ENCODE measurements around the gene EHMT1. TPM values are rescaled to one million over a fixed set of nuclear protein-coding genes. Genes with fewer than 3 reads are reported as not detected.

The EHMT1 gene
- total RNA-seq, 1 experiment from 2014 or later, result 38.4 TPM

- DNase-seq (ENCODE audit: low read depth), result peak; percentile 58
Observed at GRCh38 chr9:137672907-137673791, 54.3 kb downstream of the EHMT1 start.

GRCh38 chr9:137673886-137674285 lies 55.1 kb downstream of the EHMT1 start:
- no peak for DNase-seq (ENCODE audit: low read depth)

GRCh38 chr9:137674307-137674975 lies 55.6 kb downstream of the EHMT1 start:
- no peak for DNase-seq (ENCODE audit: low read depth)

DNA sequence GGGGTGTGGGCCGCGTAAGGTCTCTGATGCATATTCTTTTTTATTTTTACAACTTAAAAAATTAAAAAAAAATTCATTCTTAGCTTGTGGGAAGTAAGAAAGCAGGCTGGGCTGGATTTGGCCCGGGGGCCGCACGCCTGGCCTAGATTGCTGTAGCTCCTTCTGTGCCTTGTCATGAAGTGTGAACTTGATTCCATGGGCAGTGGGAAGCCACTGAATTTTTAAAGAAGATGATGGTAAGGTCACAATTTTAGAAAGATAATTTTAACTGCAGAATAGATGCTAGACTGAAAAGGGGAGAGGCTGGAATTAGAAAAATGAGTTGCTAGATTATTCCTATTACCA lies 56.1 kb downstream of the EHMT1 start:
- DNase-seq (ENCODE audit: low read depth), result no peak

DNA sequence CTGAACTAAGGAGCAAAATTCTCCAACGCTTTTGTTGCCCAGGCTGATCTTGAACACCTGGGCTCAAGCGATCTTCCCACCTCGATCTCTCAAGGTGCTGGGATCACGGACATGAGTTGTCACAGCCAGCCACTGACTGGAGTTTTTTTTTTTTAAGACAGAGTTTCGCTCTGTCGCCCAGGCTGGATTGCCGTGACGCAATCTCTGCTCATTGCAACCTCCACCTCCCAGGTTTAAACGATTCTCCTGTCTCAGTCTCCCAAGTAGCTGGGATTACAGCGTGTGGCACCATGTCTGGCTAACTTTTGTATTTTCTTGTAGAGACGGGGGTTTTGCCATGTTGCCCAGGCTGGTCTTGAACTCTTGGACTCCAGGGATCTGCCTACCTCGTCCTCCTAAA lies 58.2 kb downstream of the EHMT1 start:
- DNase-seq (ENCODE audit: low read depth), result no peak

DNA sequence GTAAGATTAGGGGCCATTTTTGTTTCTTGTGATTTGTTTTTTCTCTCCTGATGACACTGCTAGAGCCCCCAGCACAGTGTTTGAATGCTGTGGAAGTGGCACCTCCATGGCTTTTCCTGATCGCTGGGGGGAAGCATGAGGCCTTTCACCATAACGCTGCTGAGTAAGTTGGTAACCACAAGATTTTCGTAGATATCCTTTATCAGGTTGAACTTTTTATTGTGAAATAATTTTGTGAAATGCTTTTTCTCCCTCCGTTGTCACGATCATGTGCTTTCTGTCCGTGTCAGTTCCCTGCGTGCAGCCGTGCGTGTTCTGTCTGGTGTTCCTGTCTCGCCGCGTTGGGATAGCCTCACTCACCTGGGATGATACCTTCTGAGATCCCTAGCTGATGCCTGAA lies 59.4 kb downstream of the EHMT1 start:
- DNase-seq (ENCODE audit: low read depth), result no peak

DNA sequence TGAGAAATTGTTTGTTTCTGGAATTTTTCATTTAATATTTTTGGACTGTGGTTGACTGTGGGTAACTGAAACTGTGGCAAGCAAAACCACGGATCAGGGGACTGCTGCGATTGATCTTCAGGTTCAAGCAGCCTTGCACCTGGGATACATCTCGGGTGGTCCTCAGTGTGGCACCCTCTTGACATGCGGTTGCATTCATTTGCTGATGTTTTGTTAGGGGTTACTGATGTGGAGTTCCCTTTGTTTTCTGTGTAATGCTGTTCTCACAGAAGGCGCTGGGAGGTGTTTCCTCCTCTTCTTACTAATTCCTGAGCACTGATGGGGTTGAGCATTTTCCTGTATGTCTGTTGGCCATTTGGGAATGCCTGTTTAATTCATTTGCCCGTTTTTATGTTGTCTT lies 60.4 kb downstream of the EHMT1 start:
- no peak for DNase-seq (ENCODE audit: low read depth)

DNA sequence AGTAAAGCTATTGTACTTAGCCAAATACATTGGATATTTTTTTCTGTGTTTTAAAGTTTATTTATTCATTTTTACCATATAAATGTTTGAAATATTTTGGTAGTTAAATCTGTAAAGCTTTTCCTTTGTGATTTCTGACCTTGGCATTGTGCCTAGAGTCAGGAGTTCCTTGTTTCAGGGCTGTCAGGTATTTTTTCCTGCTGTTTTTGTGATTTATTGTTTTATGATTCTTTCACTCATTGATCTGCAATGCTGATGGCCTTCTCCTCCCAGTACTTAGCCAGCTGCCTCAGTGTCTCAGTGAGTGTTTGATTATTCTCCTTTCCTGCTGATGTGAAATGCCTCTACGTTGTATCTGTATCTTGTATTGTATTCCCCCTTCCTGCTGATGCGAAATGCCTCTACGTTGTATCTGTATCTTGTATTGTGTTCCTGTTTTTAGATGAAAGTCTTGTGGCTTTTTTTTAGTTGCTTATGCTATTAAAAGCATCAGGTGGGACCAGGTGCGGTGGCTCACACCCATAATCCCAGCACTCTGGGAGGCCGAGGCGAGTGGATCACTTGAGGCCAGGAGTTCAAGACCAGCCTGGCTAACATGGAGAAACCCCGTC lies 61.0 kb downstream of the EHMT1 start:
- no peak for DNase-seq (ENCODE audit: low read depth)

- DNase-seq (ENCODE audit: low read depth), result no peak
Observed at GRCh38 chr9:137680444-137681358, 61.9 kb downstream of the EHMT1 start.

GRCh38 chr9:137682428-137683105 lies 63.8 kb downstream of the EHMT1 start:
- DNase-seq (ENCODE audit: low read depth), result no peak

- DNase-seq (ENCODE audit: low read depth), result no peak
Observed at GRCh38 chr9:137683262-137683864, 64.6 kb downstream of the EHMT1 start.

- no peak for DNase-seq (ENCODE audit: low read depth)
Observed at GRCh38 chr9:137685035-137685740, 66.4 kb downstream of the EHMT1 start.

DNA sequence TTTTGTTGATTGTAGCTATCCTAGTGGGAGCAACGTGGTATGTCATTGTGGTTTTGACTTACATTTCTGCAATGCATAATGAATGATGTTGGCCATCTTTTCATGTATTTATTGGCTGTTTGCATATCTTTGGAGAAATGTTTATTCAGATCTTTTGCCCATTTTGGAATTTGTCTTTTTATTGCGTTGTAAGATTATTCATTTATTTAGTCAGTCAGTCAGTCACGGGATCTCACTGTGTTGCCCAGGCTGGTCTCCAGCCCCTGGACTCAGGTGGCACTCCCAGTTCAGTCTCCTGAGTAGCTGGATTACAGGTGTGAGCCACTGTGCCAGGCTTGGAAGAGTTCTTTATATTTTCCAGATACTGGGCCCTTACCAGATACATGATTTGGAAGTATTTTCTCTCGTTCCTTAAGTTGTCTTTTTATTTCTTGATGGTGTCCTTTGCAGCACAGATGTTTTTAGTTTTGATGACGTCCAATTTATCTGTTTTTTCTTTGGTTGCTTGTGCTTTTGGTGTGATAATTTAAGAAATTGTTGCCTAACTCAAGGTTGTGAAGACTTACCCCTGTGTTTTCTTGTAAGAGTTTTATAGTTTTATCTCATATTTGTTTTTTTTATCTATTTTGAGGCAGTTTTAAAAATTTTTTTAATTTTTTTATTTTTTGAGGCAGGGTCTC lies 67.1 kb downstream of the EHMT1 start:
- DNase-seq (ENCODE audit: low read depth), result peak; percentile 52

GRCh38 chr9:137688261-137688660 lies 69.5 kb downstream of the EHMT1 start:
- no peak for DNase-seq (ENCODE audit: low read depth)

DNA sequence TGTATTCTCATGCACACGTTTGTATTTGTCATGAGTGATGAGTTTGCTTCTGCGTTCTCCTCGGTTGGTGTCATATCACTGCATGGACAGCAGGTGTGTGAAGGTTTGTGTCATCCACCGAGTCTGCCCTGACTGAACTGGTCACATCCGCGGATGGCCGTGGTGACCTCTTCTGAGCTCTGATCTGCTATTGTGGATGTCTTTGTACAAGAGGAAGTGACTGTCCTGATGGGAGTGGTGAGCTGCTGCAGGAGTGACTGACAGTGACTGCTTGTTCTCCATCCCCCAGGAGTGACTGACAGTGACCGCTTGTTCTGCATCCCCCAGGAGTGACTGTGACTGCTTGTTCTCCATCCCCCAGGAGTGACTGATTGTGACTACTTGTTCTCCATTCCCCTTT lies 69.9 kb downstream of the EHMT1 start:
- no peak for DNase-seq (ENCODE audit: low read depth)

DNA sequence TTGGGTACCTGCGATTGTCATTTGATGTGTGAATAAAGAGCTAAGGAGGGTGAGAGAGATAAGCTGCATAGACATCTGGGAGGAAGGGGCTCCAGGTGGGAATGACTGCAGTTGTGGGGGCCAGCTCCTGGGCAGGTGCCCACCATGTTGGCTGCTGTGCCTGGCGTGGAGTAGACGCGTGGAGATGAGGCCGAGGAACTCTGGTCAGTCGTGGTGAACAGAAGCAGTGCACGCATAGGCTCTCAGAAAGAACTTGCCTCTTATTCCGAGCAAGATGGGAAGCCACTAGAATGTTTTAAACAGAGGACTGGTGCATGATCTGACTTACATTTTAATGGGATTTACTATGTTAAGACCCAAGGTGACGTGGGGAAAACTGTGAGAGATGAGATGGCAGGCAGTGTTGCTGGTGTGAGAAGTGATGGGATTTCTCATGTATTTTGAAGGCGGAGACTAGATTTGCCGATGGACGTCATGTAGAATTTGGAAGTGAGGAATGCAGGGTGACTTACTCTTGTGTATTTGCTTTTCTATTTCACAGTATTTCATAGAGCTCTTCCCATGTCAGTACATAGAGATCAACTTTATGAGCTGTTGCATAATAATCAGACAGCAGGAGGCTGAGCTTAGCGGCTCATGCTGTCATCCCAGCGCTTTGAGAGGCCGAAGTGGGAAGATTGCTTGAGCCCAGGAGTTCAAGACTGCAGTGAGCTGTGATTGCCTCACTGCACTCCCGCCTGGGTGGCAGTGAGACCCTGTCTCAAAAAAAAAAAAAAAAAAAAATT lies 71.1 kb downstream of the EHMT1 start:
- no peak for DNase-seq (ENCODE audit: low read depth)

- DNase-seq (ENCODE audit: low read depth), result no peak
Observed at GRCh38 chr9:137690930-137691645, 72.3 kb downstream of the EHMT1 start.

All from M059J (cell line).